NCI-H1048 (cell line): ENCODE results near the gene MXD1.
"Not testable (repeated sequence)": the region's sequence is repeated elsewhere in the genome, so short reads cannot be mapped to it uniquely, and the experiment has no call there.

Experiments used
- DNase-seq: peaks from one replicate; lab custom pipeline; 2025; lab: John Stamatoyannopoulos, UW

The MXD1 gene

DNA sequence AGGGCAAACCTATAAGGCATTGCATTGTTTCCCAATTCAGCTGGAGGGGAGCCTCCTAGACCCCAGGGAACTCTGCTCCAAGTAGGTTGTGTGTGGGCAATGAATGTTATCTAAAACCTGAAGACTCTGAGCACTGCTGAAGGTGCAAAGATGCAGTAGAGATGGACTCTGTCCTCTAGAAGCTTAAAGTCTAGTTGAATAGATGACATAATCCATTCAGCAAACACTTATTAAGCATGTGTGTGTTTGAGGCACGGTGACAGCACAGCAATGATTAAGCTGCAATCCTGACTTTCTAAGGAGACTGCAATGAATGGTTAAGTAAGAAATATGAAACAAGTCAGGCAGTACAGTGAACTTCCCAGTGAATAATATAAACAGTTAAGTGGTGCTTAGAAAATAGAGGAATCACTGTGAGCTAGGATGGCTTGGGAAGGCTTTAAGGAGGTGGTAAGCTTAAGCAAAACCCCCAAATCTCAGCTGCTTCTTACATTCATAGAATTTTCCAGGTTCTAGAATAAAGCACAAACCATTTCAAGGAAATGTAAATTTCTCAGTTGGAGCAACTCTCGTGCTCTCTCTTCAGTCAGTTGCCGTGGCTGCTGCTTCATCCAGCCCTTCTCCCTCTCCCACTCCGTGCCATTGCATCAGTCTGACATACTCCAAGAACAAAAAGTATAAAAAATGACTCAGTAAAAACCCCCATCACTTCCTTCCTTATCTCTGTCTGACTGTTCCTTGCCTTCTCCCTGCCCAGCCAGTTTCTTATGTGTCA, 19.1 kb downstream of the MXD1 start:
- no peak for DNase-seq

DNA sequence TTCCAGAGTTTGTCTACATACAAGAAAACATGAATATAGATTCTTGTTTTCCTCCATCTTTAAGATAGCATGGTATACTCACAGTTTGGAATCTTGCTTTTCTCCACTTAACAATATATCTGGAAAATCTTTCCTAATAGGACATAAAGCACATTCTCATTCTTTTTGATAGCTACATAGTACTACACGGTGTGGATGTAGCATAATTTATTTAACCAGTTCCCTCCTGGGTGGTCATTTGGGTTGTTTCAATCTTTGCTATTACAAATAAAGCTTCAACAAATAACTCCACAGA, 19.7 kb downstream of the MXD1 start:
- no peak for DNase-seq

DNA sequence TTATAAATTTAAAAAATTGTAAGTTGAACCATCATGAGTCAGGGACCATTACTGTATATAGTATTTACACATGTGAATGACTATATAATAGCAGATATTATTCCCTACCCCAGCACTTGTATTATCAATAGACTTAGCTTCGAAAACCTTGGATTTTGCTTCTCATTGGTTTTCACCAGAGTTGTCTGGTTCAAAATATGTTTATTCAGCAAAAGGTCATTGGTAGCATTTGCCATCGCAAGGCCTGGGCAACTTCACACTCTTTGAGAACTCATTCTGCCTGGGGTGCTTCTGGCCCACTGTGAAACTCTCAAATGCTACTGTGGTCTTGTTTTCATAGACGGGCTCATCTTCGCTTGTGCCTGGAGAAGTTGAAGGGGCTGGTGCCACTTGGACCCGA, 20.1 kb downstream of the MXD1 start:
- DNase-seq: no peak

DNA sequence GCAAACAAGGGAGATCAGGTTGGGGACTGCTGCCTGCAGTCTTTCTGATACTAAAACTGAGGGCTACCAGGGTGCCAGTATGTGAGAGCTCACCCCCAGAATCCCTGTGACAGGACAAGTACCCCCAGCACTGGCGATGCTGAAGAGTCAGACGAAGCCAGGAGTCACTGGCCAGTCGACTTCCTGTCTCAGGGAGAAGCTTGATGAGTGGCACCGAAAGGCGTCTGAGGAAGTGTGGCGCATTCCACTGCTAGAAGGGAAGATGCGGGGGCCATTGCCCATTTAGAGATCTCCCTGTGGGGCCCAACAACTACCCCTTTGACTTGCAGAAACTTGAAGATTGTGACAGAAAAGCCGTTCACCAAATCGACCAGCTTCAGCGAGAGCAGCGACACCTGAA, 22.0 kb downstream of the MXD1 start:
- no peak for DNase-seq

DNA sequence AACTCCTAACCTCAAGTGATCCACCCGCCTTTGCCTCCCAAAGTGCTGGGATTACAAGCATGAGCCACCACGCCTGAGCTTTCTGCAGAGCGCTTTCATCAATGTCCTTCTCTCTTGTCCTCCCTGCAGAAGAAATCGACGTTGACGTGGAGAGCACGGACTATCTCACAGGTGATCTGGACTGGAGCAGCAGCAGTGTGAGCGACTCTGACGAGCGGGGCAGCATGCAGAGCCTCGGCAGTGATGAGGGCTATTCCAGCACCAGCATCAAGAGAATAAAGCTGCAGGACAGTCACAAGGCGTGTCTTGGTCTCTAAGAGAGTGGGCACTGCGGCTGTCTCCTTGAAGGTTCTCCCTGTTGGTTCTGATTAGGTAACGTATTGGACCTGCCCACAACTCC, 23.1 kb downstream of the MXD1 start:
- DNase-seq: no peak

DNA sequence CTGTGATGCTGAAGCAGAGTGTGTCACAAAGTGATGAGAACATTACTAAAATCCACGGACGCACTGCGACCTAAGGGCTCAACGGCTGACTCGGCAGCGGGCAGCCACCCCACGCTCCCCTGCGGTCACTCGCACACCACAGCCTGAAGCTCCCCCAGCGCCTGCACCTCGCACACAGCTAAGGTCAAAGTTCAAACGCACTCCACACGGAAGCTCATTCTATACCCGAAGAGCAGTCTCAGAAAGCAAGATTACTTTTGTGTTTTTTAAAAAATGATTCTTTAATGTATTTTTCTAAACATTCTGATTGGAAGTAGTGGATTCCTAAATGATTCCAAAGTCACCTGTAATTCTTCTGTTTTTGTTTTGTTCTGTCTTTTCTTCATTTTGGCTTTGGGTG, 24.8 kb downstream of the MXD1 start:
- DNase-seq: no peak

DNA sequence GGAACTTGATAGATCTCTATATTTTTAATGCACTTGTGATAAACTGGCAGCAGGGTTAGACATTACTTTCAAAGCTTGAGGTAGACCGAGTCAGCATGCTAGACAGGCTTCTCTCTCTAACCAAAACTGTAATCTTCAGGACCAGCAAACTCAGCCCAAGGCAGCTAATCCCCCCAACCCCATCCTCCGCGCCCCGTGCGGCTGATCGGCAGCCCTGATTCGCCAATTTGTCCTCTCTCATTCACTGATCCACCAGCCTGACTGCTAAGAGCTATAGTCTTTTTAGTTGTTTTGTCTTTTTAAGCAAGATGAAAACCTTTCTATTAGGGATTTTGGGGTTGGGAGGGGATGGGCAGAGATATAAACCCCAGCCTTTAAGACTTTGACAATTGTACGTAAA, 25.8 kb downstream of the MXD1 start:
- no peak for DNase-seq

DNA sequence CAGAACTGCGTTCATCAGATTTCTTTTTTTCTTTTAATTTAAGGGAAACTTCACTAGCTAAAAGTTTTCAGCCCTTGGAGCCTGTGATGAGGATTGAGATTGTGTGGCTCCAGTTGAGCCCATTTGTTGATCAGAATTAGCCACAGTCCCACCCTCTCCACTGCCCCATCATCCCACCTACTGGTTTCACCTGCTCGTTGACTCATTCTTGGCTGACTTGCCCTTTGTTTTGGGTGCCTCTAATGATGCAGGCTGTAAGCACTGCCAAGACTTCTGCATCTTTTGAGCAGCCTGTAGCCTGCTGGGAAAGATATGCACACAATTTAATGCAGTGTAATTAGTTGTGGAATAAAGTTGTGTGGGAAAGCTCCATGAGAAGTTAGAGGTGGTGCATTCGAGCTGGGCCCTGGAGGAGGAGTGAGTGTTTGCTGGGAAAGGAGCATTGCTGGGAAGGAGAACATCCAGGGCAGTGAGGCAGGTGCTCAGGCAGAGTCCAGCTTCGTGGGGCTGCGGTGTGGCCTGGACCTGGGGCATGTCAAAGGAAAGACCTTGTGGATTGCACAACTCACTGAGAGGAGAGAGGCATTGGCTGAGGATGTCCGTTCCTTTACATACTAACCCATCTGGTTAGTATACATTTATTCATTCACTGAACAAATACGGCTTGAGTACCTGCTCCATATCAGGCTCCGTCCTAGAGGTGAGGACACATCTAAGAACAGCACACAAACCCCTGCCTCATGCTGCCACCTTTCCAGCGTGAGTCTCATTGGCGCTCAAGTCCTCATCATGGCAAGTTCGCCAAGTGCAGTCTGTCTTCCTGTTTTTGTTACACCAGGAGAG, 28.3 kb downstream of the MXD1 start:
- no peak for DNase-seq

DNA sequence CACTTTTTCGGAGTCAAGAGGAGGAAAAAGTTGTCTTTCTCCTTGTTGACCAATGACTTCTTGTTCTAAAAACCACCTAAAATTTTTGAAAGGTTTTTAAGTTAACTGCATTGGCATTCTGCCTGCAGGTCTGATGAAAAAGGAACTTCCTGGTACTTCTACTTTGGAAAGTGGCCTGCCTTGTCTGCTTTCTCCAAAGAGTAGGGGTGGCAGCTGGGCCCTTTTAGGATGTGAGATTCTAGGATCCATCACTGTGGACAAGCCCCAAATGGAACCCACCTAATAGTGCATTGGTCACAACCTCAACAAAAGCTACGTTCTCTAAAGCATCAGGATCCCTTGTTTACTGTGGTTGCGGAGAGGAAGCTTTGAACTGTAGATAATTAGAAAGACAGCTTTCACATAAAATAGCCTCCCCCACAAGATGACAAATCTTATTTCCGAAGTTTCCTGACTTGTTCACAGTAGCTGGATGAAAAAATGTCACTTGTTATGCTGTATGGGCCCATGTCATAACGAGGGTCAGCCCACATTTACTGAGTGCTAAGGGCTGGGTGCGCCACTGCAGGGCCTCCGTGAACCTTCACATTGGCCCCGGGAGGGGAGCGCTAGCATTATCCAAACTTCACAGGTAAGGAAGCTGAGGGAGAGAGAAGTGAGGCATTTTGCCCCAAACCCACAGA, 29.1 kb downstream of the MXD1 start:
- DNase-seq: no peak

DNA sequence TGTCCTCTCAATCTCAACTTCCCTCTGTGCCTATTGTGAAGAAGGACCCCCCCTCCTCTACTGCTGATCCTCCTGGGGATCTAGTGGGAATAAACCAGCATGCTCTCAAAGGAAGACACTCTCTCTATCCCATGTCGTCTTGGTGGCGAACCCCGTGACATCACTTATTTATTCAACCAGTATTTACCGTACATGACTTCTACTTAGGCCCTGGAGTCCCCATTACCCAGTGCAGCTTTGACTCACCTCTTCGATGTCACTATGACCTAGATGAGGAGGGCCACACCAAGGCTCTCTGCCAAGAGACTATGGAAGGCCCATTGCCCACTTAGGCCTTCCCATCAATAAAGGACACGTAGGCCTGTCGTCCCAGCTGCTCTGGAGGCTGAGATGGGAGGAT, 29.8 kb downstream of the MXD1 start:
- no peak for DNase-seq

DNA sequence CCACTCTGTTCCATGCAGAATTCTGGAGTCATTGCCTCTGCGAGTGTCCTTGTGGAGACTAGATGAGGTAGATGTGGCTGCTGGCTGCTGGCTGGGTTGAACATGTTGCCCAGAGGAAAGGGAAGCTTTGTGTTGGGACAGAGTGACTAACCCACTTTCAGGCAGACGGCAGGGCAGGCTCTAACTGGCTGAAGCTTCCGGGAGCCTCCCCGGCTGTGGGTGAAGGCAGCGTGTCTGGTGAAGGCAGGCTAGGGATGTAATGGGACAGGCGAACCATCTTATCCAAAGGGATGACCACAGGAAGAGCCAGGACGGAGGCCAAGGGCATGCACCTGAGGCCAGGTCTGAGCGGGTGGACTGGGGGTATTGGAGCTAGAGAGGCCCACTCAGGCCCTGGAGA, 30.5 kb downstream of the MXD1 start:
- DNase-seq: no peak

DNA sequence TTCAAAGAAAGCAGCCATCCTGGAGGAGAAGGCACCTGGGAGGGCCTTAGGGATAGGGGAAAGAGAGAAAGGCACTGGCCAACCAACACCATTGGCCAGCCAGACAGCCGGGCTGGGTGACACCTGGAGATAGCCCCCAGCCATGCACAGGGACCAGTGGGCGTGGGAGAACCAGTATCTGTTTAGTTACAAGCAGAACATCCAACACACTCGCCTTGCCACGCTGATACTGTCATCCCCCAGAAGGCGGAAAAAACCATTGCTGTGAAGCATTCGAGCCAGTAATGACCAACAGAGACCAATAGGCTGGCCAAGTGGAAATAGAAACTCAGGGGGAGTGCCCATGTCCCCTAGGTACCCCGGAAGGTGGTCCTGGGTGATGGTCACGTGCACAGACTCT, 31.0 kb downstream of the MXD1 start:
- no peak for DNase-seq

DNA sequence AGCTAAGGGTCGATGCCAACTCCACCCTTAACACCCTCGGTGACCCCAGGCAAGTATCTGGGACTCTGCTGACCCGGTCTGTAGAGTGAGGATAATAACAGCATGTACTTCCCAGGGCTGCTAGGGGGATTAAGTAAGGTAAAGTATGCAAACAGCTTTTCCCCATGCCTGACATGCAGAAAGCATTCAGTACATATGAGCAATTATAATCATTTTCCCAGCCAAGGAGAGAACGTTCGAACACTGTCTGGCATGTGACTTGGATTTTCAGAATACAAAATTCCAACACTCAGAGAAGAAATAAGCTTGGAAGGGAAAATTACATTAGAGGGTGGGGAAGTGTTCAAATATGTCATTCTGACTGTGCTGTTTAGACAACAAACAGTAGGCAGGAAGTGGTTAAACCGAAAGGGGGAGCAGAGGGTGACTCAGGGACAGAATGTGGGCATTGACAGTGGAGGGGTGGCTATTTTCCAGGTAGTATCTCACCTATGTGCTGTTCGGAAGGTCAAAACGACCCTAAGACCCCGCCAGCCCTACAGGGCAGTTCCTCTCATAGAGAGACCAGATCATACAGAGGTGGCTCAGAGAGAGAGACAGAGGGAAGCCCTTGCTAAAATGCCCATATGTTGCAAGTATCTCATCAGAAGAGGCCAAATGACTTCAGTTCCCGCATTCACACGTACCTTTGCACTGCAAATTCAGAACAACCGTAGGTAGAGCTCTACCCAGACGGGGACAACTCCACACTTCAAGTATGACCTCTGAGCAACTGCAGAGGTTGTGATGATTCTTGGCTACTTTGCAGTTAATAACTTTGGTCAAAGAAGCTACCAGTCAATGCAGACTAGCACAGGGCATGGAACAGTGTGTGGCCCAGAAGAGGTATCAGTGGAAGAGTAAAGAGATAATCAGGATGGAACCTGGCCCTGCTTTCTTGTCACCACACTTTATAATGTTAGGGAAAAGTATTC, 31.7 kb downstream of the MXD1 start:
- DNase-seq: no peak

DNA sequence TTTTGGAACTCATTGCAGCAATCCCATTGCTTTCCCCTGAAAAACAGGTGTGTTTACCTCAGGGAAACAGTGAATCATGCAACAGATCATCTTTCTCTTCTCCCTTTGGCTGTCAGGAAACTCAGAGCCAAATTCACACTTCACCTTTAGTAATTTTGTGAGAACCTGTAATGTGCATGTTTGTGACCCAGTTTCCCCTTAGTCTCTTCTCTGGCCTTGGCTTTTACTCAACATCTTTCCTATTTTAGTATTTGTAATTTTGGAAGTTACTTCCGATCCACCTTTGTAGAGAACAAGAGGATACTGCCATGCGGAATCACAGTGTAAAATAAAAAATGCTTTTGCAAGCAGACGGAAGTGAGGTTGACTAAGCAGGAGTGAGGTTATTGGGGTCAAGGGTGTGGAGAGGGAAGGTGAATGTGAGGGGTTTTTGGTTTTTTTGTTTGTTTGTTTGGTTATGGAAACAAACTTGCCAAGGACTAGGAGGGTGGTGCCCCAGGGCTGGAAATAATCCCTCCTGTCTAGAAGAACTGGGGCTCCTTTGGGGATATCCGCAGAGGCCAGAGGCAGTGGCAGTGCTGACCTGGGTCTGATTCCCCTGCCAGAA, 32.5 kb downstream of the MXD1 start:
- no peak for DNase-seq

DNA sequence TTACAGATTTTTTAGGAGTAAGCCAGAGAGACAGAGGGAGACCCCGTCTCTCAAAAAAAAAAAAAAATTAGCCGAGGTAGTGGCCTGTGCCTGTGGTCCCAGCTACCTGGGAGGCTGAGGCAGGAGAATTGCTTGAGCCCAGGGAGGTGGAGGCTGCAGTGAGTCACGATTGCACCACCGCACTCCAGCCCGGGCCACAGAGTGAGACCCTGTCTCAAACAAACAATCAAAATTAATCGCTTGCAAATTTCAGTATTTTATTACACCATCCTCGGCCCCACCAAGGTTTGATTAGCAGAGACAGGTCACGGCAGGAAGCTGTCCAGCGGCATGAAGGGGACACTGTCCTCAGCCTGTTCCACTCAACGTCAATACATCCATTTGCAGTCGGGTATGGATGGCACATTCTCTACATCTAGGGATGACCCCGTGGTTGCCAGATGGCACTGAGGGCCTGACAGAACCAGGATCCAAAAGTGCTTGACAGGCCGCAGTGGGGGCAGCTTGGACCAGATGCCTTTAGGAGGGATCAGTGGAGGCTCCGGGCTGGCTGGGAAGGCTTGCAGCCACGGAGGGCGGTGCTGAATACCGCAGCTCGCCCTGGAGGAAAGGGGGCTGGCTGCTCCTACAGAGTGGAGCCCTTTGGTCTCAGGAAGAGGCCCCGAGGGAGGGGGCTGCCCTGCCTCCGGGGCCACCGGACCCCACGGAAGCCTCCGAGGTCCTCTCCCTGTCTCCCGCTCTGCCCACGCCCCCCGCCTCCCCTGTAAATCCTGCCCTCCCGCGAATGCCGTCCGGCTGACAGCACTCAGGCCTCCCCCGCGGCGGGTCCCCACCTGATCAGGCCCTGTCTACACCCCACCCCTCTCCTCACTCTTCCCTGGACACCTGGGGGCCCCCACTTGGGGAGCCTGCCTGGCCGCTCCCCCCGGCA, 33.4 kb downstream of the MXD1 start:
- DNase-seq: no peak

DNA sequence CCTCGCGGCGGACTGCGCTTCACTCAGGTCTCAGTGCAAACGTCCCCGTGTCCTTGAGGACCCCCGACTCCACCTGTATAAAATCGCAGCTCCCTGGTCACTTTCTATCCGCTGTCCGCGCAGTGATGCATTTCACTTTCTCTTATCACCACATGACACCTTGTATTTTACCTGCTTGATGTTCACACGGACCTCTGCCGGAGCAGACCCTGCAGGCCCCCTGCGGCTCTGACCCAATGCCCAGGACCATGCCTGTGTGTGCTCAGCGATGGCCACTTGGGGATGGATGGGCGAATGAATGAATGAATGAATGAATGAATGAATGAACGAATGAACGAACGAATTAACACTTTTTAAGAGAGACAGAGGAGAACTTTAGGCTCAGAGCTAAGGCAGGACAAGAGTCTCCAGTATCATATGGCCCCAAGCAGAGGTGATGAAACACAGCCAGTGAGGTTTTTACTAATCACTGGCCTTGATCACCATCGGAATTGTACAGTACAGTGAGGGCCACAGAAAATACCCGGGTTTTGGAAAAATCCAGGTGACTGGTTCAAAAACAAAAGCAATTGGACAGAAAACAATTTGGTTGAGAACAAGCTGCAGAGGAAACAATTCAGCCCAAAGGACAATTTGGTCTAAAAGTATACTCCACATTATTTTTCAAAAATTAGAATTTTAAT, 34.2 kb downstream of the MXD1 start:
- DNase-seq: no peak

DNA sequence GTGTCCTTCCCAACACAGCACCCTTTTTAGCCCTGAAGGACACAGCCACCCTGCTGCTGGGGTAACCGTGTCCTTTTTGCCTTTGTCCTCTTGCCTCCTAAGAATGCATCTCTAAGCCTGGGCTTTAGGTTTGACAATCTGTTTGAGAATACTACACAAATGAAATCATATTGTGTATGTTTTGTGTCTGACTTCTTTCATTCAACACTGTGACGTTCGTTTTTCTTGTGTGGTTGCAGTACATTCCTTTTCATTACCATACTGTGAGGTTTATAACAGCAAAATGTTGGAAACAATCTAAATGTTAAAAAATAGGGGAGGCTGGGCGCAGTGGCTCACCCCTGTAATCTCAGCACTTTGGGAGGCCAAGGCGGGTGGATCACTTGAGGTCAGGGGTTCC, 35.3 kb downstream of the MXD1 start:
- DNase-seq: no peak

DNA sequence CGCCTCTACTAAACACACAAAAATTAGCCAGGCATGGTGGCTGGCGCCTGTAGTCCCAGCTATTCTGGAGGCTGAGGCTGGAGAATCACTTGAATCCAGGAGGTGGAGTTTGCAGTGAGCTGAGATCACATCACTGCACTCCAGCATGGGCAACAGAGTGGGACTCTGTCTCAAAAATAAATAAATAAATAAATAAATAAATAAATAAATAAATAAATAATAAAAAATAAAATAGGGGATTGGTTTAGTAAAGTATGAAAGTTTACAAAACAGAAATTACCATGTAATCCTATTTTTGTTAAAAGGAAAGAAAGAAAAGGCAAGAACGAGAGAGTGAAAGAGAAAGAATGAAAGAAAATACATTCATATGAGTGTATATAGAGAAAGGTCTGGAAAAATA, 35.8 kb downstream of the MXD1 start:
- DNase-seq: not testable (repeated sequence)

DNA sequence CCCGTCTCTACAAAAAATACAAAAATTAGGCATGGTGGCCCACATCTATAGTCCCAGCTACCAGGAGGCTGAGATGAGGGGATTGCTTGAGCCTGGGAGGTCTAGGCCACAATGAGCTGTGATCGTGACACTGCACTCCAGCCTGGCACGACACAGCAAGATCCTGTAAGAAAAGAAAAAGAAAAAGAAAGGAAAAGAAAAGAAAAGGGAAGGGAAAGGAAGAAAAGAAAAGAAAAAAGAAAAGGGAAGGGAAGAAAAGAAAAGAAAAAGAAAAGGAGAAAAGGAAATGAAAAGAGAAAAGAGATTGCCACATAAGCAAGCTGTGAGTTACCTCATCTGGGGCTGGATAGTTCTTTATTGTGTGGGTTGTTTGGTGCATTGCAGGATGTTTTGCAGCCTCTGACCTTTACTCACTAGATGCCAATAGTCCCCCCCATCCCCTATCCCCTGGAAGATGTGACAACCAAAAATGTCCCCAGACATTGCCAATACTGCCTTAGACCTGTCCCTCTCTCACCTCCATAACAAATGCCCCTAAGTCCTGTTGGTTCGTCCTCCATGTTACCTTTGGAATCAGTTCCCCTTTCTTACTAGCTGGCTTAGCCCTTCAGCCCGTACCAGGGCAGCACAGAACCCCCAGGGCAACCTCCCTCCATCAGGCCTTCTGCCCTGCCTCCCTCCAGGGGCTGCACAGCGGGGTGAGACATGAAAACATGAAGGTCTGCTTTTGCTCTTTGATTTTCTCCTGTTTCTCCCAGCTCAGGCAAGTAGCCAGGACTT, 37.6 kb downstream of the MXD1 start:
- no peak for DNase-seq
